Gastroesophageal sphincter (tissue), 4 donors: ENCODE results near the gene DDX10. TPM values are rescaled to one million over a fixed set of nuclear protein-coding genes. Genes with fewer than 3 reads are reported as not detected.

Experiments used
- ATAC-seq: fragments of 150-250 bp; one replicate; pipeline ENCODE4 v1.9.1; 2016; ENCODE audit warnings: mild to moderate bottlenecking, moderate library complexity
- H3K27ac ChIP-seq, 4 donors: fragments of 200-600 bp; sonication (generic) in 3 of 4; 1 replicate in 3 of 4; 2 replicates in 1 of 4; pipeline ENCODE4 v1.5.1; 2016 to 2019
- H3K27me3 ChIP-seq: fragments of 200-600 bp; sonication (generic); one replicate; pipeline ENCODE4 v1.5.1; 2019
- H3K36me3 ChIP-seq, 2 donors: fragments of 200-600 bp; sonication (generic); one replicate each; pipeline ENCODE4 v1.5.1; 2019; ENCODE audit warnings: control low read depth in 1 of 2
- H3K4me1 ChIP-seq, 3 donors: fragments of 200-600 bp; sonication (generic); 1 replicate in 2 of 3; 2 replicates in 1 of 3; pipeline ENCODE4 v1.5.1; 2016 to 2019; ENCODE audit warnings: control low read depth in 2 of 3
- H3K4me3 ChIP-seq, 2 donors: fragments of 200-600 bp; sonication (generic); one replicate each; pipeline ENCODE4 v1.5.1; 2019; ENCODE audit warnings: mild to moderate bottlenecking in 1 of 2, moderate library complexity in 1 of 2
- H3K9me3 ChIP-seq, 3 donors: fragments of 200-600 bp; sonication (generic); one replicate each; pipeline ENCODE4 v1.5.1; 2017 to 2019; ENCODE audit warnings: control low read depth in 2 of 3
- CTCF ChIP-seq, 4 experiments: fragments of 200-600 bp in 2 of 4; fragments of 450-650 bp in 2 of 4; sonication (generic) in 1 of 4; IDR thresholded peaks; one replicate each; pipeline ENCODE4 v1.5.1; 2017 to 2019; ENCODE audit warnings: antibody characterized with exemption in 4 of 4, mild to moderate bottlenecking in 2 of 4, moderate library complexity in 2 of 4
- EP300 ChIP-seq: sonication (generic); formaldehyde crosslinking; IDR thresholded peaks from one replicate; pipeline ENCODE4 v1.6.1; 2017; ENCODE audit warnings: antibody characterized with exemption, mild to moderate bottlenecking
- POLR2A ChIP-seq, 2 donors: fragments of 450-650 bp; IDR thresholded peaks; one replicate each; pipeline ENCODE4 v1.6.1; 2017; ENCODE audit warnings: antibody characterized with exemption in 2 of 2, mild to moderate bottlenecking in 2 of 2, moderate library complexity in 1 of 2
- POLR2AphosphoS5 ChIP-seq: sonication (generic); formaldehyde crosslinking; IDR thresholded peaks from one replicate; pipeline ENCODE4 v1.6.1; 2017; ENCODE audit warnings: antibody characterized with exemption
- WGBS, 2 donors: methylation state at CpG; one replicate each; pipeline ENCODE4 v1.1.5; 2018; ENCODE audit warnings: low coverage in 1 of 2; 5-methylcytosine and 5-hydroxymethylcytosine counted together
- total RNA-seq, 4 donors: library from RNA; depleted of rRNA; stranded (reverse); fragments of >200 nt; gene quantifications; one replicate each; pipeline ENCODE4 v1.1.0, GENCODE V29; 2016

Gene DDX10
- total RNA-seq, 4 donors from 2014 or later, result 16.3 to 44.8 (median 22.5) TPM

- ATAC-seq, result no peak
- whole genome bisulfite sequencing, 2 donors, result 100% methylated on average over 3 of the region's 3 CpGs; no CpG with 5 or more reads in 1 of the 2 donors
- Histone ChIP-seq H3K4me3 (no peak overlapping the region), H3K9me3 (no peaks in the 10 kb centered on the region), H3K36me3 (no peaks in the 10 kb centered on the region), H3K27me3 (no peaks in the 10 kb centered on the region), H3K27ac (no peak overlapping the region), H3K4me1 (no peaks in the 10 kb centered on the region)
- TF ChIP-seq POLR2AphosphoS5 (no peak), CTCF (IDR thresholded peaks at IDR 0.05) (no peak), POLR2A (IDR thresholded peaks at IDR 0.05) (no peak), EP300 (no peak)
These were observed 295.0 kb downstream of the DDX10 start for GRCh38 chr11:108959874-108960273.

GRCh38 chr11:108960501-108960900 is 295.6 kb downstream of the DDX10 start:
- no peak overlapping the region for H3K4me3 ChIP-seq
- WGBS, 2 donors, result 80% methylated on average over 1 to 2 of the region's 5 CpGs
- no peaks in the 10 kb centered on the region for H3K9me3 ChIP-seq
- H3K27ac ChIP-seq, result no peak overlapping the region
- H3K27me3 ChIP-seq, result no peaks in the 10 kb centered on the region
- H3K36me3 ChIP-seq, result no peaks in the 10 kb centered on the region
- TF ChIP-seq POLR2A (IDR thresholded peaks at IDR 0.05) (no peak), CTCF (IDR thresholded peaks at IDR 0.05) (no peak), EP300 (no peak), POLR2AphosphoS5 (no peak)
- H3K4me1 ChIP-seq, result no peaks in the 10 kb centered on the region
- ATAC-seq, result no peak

GRCh38 chr11:108961095-108961494 is 296.2 kb downstream of the DDX10 start:
- no peak for TF ChIP-seq CTCF (IDR thresholded peaks at IDR 0.05)
- no peak for TF ChIP-seq POLR2AphosphoS5
- TF ChIP-seq POLR2A (IDR thresholded peaks at IDR 0.05), result no peak
- TF ChIP-seq EP300, result no peak
- no peaks in the 10 kb centered on the region for H3K4me1 ChIP-seq
- no peaks in the 10 kb centered on the region for H3K27me3 ChIP-seq
- WGBS, 2 donors, result 35 to 40% methylated on average over 2 of the region's 4 CpGs
- H3K36me3 ChIP-seq, result no peaks in the 10 kb centered on the region
- no peak for ATAC-seq
- no peaks in the 10 kb centered on the region for H3K9me3 ChIP-seq
- H3K4me3 ChIP-seq, result no peak overlapping the region
- no peak overlapping the region for H3K27ac ChIP-seq

GRCh38 chr11:108963118-108963517 is 298.2 kb downstream of the DDX10 start:
- no peaks in the 10 kb centered on the region for H3K27me3 ChIP-seq
- TF ChIP-seq POLR2A (IDR thresholded peaks at IDR 0.05) (no peak), POLR2AphosphoS5 (no peak), CTCF (IDR thresholded peaks at IDR 0.05) (no peak), EP300 (no peak)
- H3K9me3 ChIP-seq, result no peaks in the 10 kb centered on the region
- 83 to 91% methylated on average over 4 of the region's 4 CpGs for WGBS, 2 donors
- no peak for ATAC-seq
- H3K36me3 ChIP-seq, result no peaks in the 10 kb centered on the region
- H3K4me3 ChIP-seq, result no peak overlapping the region
- H3K27ac ChIP-seq, result no peak overlapping the region
- H3K4me1 ChIP-seq, result peaks cover 0 to 15% (median 0%) of the 10 kb centered on the region in 3 donors

GRCh38 chr11:108965306-108966001 is 300.6 kb downstream of the DDX10 start:
- Histone ChIP-seq H3K4me1 (peaks cover 0 to 17% (median 0%) of the 10 kb centered on the region in 3 donors), H3K9me3 (no peaks in the 10 kb centered on the region), H3K36me3 (no peaks in the 10 kb centered on the region), H3K27me3 (no peaks in the 10 kb centered on the region), H3K4me3 (no peak overlapping the region), H3K27ac (no peak overlapping the region)
- WGBS, 2 donors, result 75 to 80% methylated on average over 5 to 6 of the region's 10 CpGs
- no peak for ATAC-seq
- no peak for TF ChIP-seq POLR2AphosphoS5
